ENCODE results near the gene MANSC4. TPM values are rescaled to one million over a fixed set of nuclear protein-coding genes. Genes with fewer than 3 reads are reported as not detected.
"Not testable (repeated sequence)": the region's sequence is repeated elsewhere in the genome, so short reads cannot be mapped to it uniquely, and the experiment has no call there.

The MANSC4 gene
- total RNA-seq, 1 experiment from 2014 or later, result not detected

DNA sequence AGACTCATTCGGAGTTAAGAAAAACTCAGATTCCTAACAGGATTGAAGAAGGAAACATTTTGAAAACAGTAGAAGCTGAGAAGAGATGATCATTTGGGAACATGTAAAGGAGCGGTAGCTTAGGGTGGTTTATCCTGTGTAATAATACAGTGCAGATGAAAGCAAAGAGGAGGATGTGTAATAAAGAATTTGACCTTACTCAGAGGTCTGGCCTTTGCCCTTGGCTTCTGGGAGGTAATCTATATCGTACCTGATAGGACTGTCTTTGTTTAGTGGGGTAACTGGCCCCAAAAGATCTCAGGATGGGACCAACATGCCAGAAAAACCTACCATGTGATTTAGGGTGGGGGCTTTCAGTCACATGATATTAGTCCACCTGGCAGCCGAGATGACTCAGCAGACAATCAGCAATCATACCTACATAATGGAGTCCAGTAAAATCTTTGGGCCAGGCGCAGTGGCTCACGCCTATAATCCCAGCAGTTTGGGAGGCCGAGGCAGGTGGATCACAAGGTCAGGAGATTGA is 23.3 kb downstream of the MANSC4 start:
- DNase-seq (ENCODE audit: extremely low read depth, low read depth), result no peak

DNA sequence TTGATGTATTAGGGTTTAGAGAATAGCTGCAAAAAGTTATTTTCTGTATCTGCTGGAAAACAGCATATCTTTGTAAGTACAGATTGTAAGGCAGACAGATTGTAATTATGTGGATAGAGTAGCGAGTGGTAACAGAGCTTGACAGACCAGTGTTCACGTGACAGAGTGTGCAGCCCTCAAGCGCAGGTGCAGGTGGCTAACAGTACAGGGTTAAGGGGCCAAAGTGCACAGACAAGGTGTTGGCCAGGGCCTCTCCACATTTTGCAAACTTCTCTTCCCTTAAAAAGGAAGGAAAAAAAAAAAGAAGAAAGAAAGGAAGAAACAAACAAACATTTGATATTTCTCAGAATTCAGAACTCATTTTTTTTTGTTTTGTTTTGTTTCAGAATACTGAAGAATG is 25.2 kb downstream of the MANSC4 start:
- DNase-seq (ENCODE audit: extremely low read depth, low read depth), result no peak

DNA sequence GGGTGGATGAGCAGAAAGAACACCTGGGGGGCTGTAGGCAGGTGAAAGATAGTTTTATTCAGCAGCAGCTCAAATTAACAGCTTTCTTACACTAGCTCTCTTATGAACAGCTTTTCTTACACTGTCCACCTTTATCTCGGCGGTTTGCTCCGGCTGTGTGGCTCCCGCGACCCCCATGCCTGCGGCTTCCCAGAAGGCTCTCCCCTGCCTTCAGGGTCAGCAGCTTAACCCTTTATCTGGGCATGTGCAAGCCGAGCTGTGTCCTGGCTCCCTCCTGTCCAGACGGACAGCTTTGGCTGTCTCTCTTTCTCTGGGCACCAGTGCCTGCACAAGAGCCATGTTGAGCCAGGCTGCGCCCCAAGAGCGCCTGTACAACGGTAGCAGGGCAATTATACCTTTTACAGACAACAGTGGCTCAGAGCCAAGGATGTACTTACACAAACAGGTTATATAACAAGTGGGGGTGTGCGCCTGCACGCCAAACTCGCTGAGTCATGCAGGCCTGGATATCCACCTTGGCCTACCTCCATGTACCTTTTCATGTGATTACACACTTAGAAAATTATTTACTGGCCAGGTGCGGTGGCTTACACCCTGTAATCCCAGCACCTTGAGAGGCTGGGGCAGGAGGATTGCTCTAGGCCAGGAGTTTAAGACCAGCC is 28.5 kb downstream of the MANSC4 start:
- no peak for DNase-seq (ENCODE audit: extremely low read depth, low read depth)

DNA sequence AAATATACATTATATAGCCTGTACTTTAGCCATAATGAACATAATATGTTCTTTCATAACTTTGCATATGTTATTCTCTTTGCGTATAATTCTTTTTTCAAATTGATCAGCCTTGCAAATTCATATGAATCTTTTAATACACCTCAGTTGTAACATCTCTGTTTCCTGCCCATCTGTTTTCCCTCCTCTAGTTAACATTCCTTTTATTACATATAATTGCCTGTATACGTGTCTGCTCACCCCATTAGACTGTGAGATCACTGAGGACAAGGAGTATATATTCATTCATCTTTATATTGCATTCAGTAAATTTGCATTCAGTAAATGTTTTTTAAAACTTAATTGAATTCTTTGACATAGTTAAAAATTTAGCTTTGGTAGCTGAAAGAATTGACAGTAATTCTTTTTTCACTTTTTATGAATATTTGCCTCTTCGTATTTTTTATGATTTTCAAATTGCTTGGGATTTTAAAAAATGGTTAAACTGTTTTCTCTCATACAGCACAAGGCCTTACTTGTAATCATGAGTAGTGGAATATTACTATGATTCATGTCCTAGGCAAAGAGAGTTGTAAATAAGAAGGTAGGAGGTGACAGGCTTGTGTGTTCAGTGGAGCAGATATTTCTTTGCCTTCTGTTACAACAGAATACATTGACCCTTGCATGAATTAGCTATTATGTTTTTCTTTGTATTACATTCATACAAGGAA is 32.8 kb downstream of the MANSC4 start:
- DNase-seq (ENCODE audit: extremely low read depth, low read depth), result no peak

- not testable (repeated sequence) for DNase-seq (ENCODE audit: extremely low read depth, low read depth)
Observed at GRCh38 chr12:27745734-27746133, 34.3 kb downstream of the MANSC4 start.

- no peak for DNase-seq (ENCODE audit: extremely low read depth, low read depth)
Observed at GRCh38 chr12:27743601-27744000, 36.4 kb downstream of the MANSC4 start.

- not testable (repeated sequence) for DNase-seq (ENCODE audit: extremely low read depth, low read depth)
Observed at GRCh38 chr12:27734321-27734720, 45.7 kb downstream of the MANSC4 start.

DNA sequence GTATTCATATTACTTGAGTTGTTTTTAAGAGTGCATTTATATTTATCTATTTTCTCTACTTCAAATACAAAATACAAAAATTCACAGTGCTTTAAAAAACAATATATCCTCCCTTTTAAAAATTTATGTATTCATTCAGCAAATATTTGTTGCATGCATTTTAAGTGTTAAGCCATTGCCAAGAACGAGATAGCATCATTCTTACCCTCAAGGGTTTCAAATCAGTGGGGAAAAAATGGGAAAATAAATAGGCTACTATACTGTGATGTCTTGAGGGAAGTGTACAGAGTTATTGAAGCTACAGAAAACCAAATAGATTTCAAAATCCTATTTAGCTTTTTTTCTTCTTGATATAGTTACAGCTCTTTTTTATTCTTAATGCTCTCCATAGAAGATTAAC is 46.2 kb downstream of the MANSC4 start:
- DNase-seq (ENCODE audit: extremely low read depth, low read depth), result no peak

DNA sequence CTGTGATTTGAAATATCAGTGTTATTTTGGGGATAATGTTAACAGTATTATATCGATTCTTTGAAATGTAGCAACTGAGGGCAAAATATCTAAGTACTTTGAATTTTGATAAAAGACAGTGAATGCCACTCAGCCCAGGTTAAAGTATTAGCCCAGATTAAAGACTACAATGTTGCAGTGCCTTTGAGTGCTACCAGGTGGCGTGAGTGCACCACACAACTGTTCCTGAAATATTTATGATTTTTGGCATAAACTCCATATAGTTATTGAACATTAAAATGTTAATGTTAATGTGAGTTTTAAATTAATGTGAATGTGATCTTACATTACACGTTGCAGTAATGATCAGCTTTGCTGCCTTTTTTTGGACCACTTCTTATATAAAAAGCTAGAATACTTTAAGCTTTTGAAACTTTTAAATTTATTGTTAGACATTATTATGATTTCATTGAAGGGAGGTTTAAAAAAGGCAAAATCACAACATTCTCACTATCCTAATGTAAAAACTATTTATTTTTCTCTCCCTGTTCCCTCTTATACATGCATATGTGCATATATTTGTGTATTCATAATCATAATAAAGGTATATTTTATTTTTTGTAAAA is 46.9 kb downstream of the MANSC4 start:
- peak; percentile 22 for DNase-seq (ENCODE audit: extremely low read depth, low read depth)

DNA sequence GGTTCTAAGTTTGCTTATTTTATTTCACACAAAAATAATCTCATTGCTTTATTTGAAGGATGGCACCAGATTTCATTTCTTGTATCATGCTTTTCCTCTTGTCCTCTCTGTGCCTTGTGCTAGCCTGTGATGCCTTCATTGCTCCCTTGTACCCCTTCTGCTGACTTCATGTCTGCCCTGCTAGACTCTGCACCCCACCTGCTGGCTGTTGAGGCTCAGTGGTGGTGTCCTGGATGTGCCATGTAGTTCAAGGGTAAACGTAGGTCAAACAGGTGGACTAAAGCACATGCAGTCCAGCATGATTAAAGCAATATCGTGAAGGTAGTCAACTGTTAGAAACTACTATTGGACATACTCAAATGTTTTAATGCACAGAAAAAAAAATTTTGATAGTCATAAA is 47.8 kb downstream of the MANSC4 start:
- no peak for DNase-seq (ENCODE audit: extremely low read depth, low read depth)

DNA sequence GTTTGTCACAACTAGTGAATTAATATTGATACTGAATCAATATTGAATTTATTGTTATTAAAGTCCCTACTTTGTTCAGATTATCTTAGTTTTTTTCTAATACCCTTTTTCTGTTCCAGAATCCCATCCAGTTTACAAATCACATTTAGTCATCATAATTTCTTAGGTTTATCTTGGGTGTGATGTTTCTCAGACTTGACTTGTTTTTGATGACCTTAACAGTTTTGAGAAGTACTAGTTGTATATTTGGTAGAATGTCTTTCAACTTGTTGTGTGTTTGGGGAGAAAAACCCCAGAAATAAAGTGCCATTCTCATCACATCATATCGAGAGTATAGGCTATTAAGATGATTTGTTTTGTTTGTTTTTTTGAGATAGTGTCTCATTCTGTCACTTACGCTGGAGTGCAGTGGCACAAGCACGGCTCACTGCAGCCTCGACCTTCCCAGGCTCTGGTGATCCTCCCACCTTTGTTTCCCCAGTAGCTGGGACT is 49.9 kb downstream of the MANSC4 start:
- DNase-seq (ENCODE audit: extremely low read depth, low read depth), result no peak

- no peak for DNase-seq (ENCODE audit: extremely low read depth, low read depth)
Observed at GRCh38 chr12:27723212-27723611, 56.8 kb downstream of the MANSC4 start.

Small RNA genes lying within 50 kb of the gene (small RNA-seq; reads per million reads assigned to genes)
- gene RF00019 (0 reads per million in 2 experiments), gene RF02271 (0 reads per million in 2 experiments)

Other genes with a start within 250 kb of the MANSC4 start
- gene REP15, start 83.8 kb downstream of the MANSC4 start, total RNA-seq (2014; rRNA removed; shearing (Covaris generic)), result 0.23 and 0.30 TPM in 2 replicates
- 138 and 139 TPM in 2 replicates for gene MRPS35, start 69.4 kb downstream of the MANSC4 start, total RNA-seq (2014; rRNA removed; shearing (Covaris generic))
- 13.7 and 14.9 TPM in 2 replicates for gene KLHL42, start within 50 bp of the MANSC4 start, total RNA-seq (2014; rRNA removed; shearing (Covaris generic))
- 3.1 and 3.5 TPM in 2 replicates for gene PTHLH, start 192.5 kb upstream of the MANSC4 start, total RNA-seq (2014; rRNA removed; shearing (Covaris generic))

All from NCI-H460 (cell line).